Mucosa of rectum (tissue), 2 donors: ENCODE measurements around the gene FAM98C.

Experiments used
- H3K27ac ChIP-seq, 2 donors: one replicate each; pipeline ENCODE4 v1.7.0; 2013; ENCODE audit warnings: inconsistent platforms in 2 of 2, low read depth in 2 of 2, low read length in 2 of 2
- H3K27me3 ChIP-seq, 2 donors: one replicate each; pipeline ENCODE4 v1.7.0; 2013; ENCODE audit warnings: low read length in 2 of 2; ENCODE audit not compliant: control insufficient read depth in 2 of 2, insufficient read depth in 2 of 2
- H3K36me3 ChIP-seq, 2 donors: one replicate each; pipeline ENCODE4 v1.7.0; 2013; ENCODE audit warnings: low read length in 2 of 2; ENCODE audit not compliant: control insufficient read depth in 2 of 2, insufficient read depth in 2 of 2
- H3K4me1 ChIP-seq, 2 donors: one replicate each; pipeline ENCODE4 v1.7.0; 2013; ENCODE audit warnings: low read length in 2 of 2, mild to moderate bottlenecking in 1 of 2; ENCODE audit not compliant: control insufficient read depth in 2 of 2, insufficient read depth in 2 of 2
- H3K4me3 ChIP-seq, 2 donors: one replicate each; pipeline ENCODE4 v1.7.0; 2013; ENCODE audit warnings: low read length in 2 of 2
- H3K9ac ChIP-seq, 2 donors: one replicate each; pipeline ENCODE4 v1.7.0; 2013; ENCODE audit warnings: low read length in 2 of 2, low read depth in 1 of 2, mild to moderate bottlenecking in 1 of 2
- H3K9me3 ChIP-seq, 2 donors: one replicate each; pipeline ENCODE4 v1.7.0; 2013; ENCODE audit warnings: low read length in 2 of 2; ENCODE audit not compliant: control insufficient read depth in 2 of 2
- donor health status: healthy.
- donor health status: Normal muscosa, but diverticular disease.

Gene FAM98C

DNA sequence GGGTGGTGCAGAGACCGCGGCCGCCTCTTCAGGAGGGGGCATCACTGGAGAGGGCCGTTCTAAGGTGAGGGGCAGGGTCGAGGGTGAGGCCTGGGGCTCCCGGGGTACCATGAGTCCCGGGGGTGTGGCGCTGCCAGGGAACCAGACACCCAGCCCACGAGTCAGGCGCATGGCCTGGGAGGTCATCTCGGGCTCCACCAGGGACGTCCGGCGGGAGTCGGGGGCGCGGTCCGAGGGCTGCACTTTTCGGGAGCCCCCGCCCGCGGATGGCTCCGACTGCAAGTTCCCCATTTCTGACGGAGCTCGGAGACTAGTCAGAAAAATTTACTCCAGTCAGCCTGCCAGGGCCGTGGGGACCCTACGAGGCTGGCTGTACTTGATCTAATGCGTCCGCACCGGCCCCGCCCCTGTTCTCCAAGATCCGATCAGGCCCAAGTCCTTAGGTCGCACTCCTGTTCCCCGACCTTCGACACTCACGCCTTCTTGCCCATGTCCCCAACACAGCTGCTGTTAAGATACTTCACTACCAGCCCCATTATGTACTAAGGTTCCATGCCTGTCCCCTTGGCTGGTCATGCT is 15.8 kb upstream of the FAM98C start:
- Histone ChIP-seq H3K27ac (no peak overlapping the region), H3K9me3 (no peaks in the 10 kb centered on the region), H3K4me3 (peak overlapping the region; percentile 31 to 60), H3K36me3 (peaks cover 15 to 20% of the 10 kb centered on the region in 2 donors), H3K27me3 (peaks cover 6% of the 10 kb centered on the region in 2 donors), H3K4me1 (peaks cover 11 to 16% of the 10 kb centered on the region in 2 donors), H3K9ac (no peak overlapping the region)

DNA sequence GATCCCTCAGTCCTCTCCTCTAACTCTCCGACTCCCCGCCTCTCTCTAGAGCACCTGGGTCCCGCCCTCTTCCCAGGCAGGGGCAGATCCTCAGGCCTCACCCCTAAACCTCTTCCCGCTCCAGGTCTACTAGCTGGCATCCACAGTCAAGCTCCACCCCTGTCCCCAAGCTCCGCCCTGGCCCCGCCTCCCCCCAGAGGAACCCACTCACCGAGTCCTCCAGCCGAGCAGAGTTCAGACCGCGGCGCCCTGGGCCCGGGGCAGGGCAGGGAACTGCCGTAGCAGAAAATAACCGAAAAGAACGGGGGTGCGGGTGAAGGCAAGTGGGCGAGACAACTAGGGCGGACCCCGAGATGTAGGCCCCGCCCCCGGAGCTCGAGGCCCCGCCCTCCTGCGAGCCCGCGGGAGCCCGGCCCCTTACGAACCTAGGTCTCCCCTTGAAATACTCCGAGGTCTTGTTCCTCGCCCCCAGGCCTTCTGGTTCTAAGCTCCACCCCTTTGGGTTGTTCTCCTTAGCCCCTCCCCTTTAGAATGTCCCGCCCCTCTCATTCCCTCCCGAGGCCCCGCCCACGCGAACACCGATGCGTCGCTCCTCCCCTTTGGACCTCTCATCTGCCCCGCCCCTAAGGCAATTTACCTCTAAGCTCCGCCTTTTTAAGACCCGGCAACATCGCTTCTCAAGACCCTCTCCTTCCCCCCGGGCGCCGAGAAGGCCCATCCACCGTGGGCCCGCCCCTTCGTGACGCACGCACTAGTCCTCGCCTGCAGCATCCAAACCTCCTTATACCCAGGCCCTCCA is 15.1 kb upstream of the FAM98C start, which contains the start of gene GGN:
TSS of gene GGN (minus strand) at position 485 of the 799 bp plus-strand sequence. CDS start 773 bp downstream, outside the sequence.
- Histone ChIP-seq H3K4me1 (peaks cover 11 to 16% of the 10 kb centered on the region in 2 donors), H3K9me3 (no peaks in the 10 kb centered on the region), H3K9ac (no peak within 1 kb of the TSS), H3K27me3 (peaks cover 6% of the 10 kb centered on the region in 2 donors), H3K27ac (no peak within 1 kb of the TSS), H3K36me3 (peaks cover 11 to 16% of the 10 kb centered on the region in 2 donors), H3K4me3 (peak within 1 kb of the TSS; percentile 31 to 60)

DNA sequence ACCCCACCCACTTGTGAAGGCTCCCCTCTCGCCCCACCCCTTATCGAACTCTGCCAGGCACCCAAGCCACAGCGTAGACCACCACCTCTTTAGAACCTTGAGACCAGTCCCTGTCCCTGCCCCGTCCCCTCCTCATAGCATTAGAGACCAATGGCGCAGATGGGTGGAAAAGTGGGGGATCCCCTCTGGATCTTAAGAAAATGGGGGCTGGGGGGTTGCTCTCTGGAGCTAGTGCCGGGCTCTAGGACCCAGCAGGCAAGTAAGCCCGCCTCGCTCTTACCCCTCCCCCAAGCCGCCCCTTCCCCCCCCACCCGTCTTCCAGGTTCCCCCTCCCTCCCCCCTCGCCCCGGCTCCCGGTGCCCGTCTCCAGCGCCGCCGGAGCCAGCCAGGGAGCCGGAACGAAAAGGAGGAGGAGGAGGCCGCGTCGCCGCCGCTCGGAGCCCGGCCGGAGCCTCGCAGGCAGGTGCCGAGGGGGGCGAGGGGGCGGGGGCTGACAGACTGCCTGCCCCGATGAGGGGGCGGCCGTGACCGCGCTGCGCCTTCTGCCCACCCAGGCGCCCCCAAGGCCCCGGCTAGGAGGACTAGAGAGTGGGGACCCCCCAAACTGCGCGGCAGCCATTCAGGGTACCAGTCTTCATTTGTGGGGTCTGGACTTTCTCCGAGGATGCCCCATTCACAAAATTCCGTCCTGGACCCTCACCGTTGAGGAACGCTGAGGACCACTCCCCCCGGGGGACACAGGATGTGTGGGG is 14.4 kb upstream of the FAM98C start, which contains the start of gene SPRED3:
TSS of gene SPRED3 (plus strand) at position 349 of the 752 bp plus-strand sequence. CDS start 1,606 bp downstream, outside the sequence.
- H3K27ac ChIP-seq = no peak within 1 kb of the TSS
- peaks cover 11 to 16% of the 10 kb centered on the region in 2 donors for H3K4me1 ChIP-seq
- no peak within 1 kb of the TSS for H3K9ac ChIP-seq
- H3K36me3 ChIP-seq = peaks cover 3 to 8% of the 10 kb centered on the region in 2 donors
- no peaks in the 10 kb centered on the region for H3K9me3 ChIP-seq
- peaks cover 6% of the 10 kb centered on the region in 2 donors for H3K27me3 ChIP-seq
- peak within 1 kb of the TSS; percentile 31 to 60 for H3K4me3 ChIP-seq

DNA sequence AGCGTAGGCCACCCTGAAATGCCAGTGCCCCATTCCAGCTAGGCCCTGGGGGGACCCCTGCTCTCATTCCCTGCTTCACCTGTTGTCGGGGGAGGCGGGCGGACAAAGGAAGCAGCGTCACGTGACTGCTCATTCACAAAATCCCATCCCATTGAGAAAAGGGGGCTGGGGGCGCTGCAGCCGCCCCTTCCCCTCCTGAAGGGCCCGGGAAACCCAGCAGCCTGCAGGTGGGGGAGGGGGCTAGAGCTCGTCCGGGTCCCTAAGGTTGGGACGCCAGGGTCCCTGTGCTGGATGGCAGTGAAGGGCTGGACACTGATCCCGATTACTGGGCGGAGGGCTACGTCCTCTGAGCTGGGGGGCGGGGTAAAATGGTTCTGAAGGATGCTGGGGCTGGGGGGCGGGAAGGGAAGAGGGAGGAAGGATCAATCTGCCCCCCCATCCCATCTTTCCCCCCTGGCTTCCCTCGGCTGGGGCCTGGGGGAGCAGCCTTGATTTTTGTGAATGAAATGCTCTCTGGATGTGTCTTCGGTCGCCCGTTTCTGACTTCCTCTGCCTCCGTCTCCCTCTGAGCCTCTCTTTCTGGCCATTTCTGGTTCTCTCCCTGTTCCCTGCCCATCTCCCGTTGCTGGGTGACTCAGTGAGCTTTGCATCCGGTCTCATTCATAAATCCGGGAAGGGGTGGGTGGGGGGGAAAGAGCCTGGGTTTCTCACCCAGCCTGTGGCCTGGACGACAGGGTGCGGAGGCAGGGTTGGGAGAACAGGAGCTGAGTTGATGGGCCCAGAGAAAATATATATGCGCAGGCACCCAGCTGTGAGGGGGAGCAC is 13.6 kb upstream of the FAM98C start:
- H3K4me1 ChIP-seq = peaks cover 11 to 16% of the 10 kb centered on the region in 2 donors
- H3K4me3 ChIP-seq = no peak overlapping the region

DNA sequence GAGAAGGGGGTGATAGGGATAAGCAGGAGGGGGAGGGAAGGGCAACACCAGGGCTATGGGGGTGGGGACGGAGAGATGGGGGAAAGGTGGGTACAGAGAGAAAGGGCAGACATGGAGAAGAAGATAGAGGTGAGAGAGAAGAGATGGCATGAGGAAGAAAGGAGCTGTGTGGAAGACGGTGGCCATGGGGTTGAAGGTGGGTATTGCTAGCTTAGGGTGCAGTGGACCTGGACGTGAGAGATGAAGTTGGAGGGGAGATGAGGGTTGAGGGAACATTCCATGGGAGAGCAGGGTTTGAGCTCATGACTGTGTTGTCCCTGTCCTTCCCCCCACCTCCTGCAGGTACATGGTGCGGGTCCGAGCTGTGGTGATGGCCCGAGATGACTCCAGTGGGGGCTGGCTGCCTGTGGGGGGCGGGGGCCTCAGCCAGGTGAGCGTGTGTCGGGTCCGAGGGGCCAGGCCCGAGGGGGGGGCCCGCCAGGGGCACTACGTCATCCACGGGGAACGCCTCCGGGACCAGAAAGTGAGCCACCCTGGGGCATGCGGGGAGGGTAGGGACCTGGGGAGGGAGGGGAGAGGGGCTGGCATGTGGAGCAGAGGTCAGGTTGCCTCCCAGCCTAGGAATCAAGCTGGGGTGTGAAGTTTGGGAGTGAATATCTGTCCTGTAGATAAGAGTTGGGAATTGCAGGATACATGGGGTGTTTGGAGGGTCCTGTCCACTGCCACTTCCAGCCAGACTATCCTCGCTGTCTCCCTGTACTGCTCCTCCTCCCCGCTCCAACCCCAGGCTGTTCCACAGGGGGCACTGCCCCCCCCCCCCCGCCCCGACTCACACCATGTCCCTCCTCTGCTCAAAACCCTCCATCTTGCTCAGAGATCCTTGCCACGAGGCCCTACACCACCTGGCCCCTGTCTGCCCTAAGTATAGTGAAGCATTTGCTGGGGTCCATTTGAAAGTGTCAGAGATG is 12.7 kb upstream of the FAM98C start:
- Histone ChIP-seq H3K27ac (no peak overlapping the region), H3K4me1 (peaks cover 11 to 16% of the 10 kb centered on the region in 2 donors), H3K36me3 (no peaks in the 10 kb centered on the region), H3K9ac (no peak overlapping the region), H3K4me3 (no peak overlapping the region), H3K27me3 (peaks cover 18 to 23% of the 10 kb centered on the region in 2 donors), H3K9me3 (no peaks in the 10 kb centered on the region)

More for the DNA sequence above, 13.6 kb upstream of the FAM98C start:
- no peak overlapping the region for H3K27ac ChIP-seq
- H3K36me3 ChIP-seq = peaks cover 0 to 1% of the 10 kb centered on the region in 2 donors
- H3K27me3 ChIP-seq = peaks cover 13 to 14% of the 10 kb centered on the region in 2 donors
- no peak overlapping the region for H3K9ac ChIP-seq
- no peaks in the 10 kb centered on the region for H3K9me3 ChIP-seq

DNA sequence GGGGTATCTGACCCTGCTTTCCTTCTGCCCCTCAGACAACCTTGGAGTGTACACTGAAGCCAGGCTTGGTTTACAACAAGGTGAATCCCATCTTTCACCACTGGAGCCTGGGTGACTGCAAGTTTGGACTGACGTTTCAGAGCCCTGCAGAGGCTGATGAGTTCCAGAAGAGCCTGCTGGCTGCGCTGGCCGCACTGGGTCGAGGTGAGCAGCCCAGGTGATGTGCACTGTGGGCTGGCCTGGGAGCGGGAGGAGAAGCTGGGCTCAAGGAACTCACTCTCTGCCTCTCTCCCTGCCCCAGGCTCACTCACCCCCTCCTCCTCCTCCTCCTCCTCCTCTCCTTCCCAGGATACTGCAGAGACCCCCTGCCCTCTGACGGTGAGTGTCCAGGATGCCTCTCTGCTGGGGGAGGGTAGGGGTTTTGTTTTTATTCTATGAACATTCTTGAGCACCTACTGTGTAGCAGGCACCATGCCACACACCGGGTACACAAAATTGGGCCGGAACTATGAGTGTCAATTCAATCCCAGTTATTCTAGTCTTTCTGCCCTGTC is 10.9 kb upstream of the FAM98C start:
- Histone ChIP-seq H3K9me3 (no peaks in the 10 kb centered on the region), H3K4me1 (peaks cover 7 to 14% of the 10 kb centered on the region in 2 donors), H3K27me3 (peaks cover 24 to 25% of the 10 kb centered on the region in 2 donors), H3K27ac (no peak overlapping the region), H3K9ac (no peak overlapping the region), H3K36me3 (no peaks in the 10 kb centered on the region), H3K4me3 (no peak overlapping the region)

DNA sequence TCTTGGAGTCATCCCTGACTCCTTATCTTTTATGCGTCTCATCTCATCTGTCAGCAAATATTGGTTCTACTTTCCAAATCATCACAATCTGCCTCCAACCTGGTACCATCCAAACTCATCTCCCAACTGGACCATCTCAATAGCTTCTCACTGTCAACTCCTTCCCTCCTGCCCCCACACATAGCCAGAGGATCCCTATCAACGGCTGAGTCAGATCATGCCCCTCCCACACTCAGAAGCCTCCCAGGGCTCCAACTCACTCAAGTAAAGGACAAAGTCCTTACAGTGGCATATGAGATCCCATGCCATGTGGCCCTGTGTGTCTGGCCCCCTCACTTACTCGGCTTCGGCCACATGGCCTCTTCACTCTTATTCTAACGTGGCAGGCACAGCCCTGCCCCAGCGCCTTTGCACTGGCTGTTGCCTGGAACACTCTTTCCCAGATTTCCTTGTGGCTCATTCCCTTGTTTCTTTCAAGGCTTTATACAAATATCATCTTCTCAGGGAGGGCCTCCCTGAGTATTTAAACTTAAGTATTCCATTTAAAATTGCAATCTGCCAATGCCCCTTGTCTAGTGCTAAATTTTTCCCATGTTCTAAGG is 10.1 kb upstream of the FAM98C start:
- H3K27me3 ChIP-seq = peaks cover 28 to 29% of the 10 kb centered on the region in 2 donors

DNA sequence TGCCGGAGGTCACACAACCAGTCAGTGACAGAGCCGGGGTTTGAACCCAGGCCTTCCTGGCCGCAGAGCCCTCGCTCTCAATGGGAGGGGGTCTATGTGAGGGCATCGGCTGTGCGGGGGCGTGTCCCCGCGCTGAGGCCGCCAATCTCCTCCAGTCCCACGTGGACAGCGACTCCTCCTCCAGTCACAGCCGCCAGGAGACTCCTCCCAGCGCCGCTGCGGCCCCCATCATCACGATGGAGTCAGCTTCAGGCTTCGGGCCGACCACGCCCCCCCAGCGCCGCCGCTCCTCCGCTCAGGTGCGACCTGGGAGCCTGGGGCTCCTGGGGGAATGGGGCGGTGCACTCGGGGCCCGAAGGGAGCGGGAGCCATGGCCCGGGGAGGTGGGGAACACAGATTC is 8.4 kb upstream of the FAM98C start:
- H3K36me3 ChIP-seq = no peaks in the 10 kb centered on the region
- H3K9ac ChIP-seq = no peak overlapping the region
- no peak overlapping the region for H3K4me3 ChIP-seq
- peaks cover 25 to 31% of the 10 kb centered on the region in 2 donors for H3K27me3 ChIP-seq
- H3K4me1 ChIP-seq = peaks cover 0 to 2% of the 10 kb centered on the region in 2 donors
- H3K27ac ChIP-seq = no peak overlapping the region
- no peaks in the 10 kb centered on the region for H3K9me3 ChIP-seq

More for the DNA sequence above, 10.1 kb upstream of the FAM98C start:
- H3K4me1 ChIP-seq = peaks cover 2 to 7% of the 10 kb centered on the region in 2 donors
- no peak overlapping the region for H3K9ac ChIP-seq
- H3K36me3 ChIP-seq = no peaks in the 10 kb centered on the region
- no peak overlapping the region for H3K27ac ChIP-seq
- no peak overlapping the region for H3K4me3 ChIP-seq
- no peaks in the 10 kb centered on the region for H3K9me3 ChIP-seq
